Activated naive CD4-positive, alpha-beta T cell treated with anti-CD3 and anti-CD28 coated beads, Interleukin-2, amount 50 U/mL, for 24 hours (primary cell): ENCODE data around the gene MACROH2A1.

Source experiments
- H3K27ac Mint-ChIP-seq: one replicate; pipeline ENCODE4 v1.8.0; 2021; ENCODE audit warnings: mild to moderate bottlenecking, mixed read lengths
- H3K27me3 Mint-ChIP-seq: one replicate; pipeline ENCODE4 v1.8.0; 2021; ENCODE audit warnings: mixed read lengths
- H3K36me3 Mint-ChIP-seq: one replicate; pipeline ENCODE4 v1.8.0; 2021; ENCODE audit warnings: mixed read lengths
- H3K4me1 Mint-ChIP-seq: one replicate; pipeline ENCODE4 v1.8.0; 2021; ENCODE audit warnings: mixed read lengths
- H3K4me3 Mint-ChIP-seq: one replicate; pipeline ENCODE4 v1.8.0; 2021; ENCODE audit warnings: mild to moderate bottlenecking, mixed read lengths
- H3K9me3 Mint-ChIP-seq: one replicate; pipeline ENCODE4 v1.8.0; 2021; ENCODE audit warnings: mixed read lengths

MACROH2A1 gene

GRCh38 chr5:135426102-135427082 lies 27.4 kb upstream of the MACROH2A1 start:
- no peak overlapping the region for H3K27ac Mint-ChIP-seq
- H3K27me3 Mint-ChIP-seq, result peaks cover 9% of the 10 kb centered on the region
- H3K36me3 Mint-ChIP-seq, result no peaks in the 10 kb centered on the region
- H3K4me1 Mint-ChIP-seq, result peaks cover 3% of the 10 kb centered on the region
- no peak overlapping the region for H3K4me3 Mint-ChIP-seq
- H3K9me3 Mint-ChIP-seq, result peaks cover 5% of the 10 kb centered on the region

GRCh38 chr5:135425641-135426040 lies 26.6 kb upstream of the MACROH2A1 start:
- Mint-ChIP-seq H3K4me1 (peaks cover 3% of the 10 kb centered on the region), H3K36me3 (no peaks in the 10 kb centered on the region), H3K27me3 (peaks cover 12% of the 10 kb centered on the region), H3K27ac (no peak overlapping the region), H3K4me3 (no peak overlapping the region), H3K9me3 (peaks cover 5% of the 10 kb centered on the region)

DNA sequence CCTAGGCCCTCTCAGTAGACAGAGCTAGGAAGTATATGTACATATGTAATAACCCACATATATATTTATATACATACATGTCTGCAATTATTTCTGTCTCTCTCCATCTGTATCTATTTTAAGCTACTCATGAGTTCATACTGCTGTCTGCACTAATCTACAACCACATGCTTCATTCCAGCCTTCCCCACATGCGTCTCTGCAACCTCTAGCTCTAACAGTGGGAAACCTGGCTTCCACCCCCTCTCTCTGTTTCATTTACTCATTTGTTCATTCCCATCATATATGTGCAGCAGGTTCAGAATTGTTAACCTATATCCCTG lies 24.8 kb upstream of the MACROH2A1 start:
- peaks cover 3% of the 10 kb centered on the region for H3K4me1 Mint-ChIP-seq
- H3K36me3 Mint-ChIP-seq, result peaks cover 7% of the 10 kb centered on the region
- H3K9me3 Mint-ChIP-seq, result peaks cover 12% of the 10 kb centered on the region
- no peak overlapping the region for H3K4me3 Mint-ChIP-seq
- H3K27ac Mint-ChIP-seq, result no peak overlapping the region
- H3K27me3 Mint-ChIP-seq, result peaks cover 20% of the 10 kb centered on the region

- no peak overlapping the region for H3K27ac Mint-ChIP-seq
- H3K36me3 Mint-ChIP-seq, result peaks cover 7% of the 10 kb centered on the region
- peaks cover 23% of the 10 kb centered on the region for H3K27me3 Mint-ChIP-seq
- H3K4me3 Mint-ChIP-seq, result no peak overlapping the region
- H3K9me3 Mint-ChIP-seq, result peaks cover 9% of the 10 kb centered on the region
- H3K4me1 Mint-ChIP-seq, result peaks cover 3% of the 10 kb centered on the region
Observed at GRCh38 chr5:135423146-135423845, 24.3 kb upstream of the MACROH2A1 start.

DNA sequence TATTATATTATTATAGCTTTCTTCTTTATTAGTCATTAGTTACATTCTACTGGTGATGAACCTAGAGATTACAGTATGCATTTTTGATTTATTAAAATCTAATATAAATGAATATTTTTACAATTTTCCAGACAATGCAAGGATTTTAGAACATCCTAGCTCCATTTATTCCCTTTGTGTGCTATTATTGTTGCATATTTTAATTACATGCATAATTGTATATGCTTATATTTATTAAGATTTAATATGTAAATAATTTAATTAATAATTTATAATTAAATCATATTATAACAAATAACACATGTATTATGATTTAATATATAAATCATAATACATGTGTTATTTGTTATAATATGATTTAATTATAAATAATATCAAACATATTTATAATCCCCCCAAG lies 23.4 kb upstream of the MACROH2A1 start:
- H3K27me3 Mint-ChIP-seq, result peaks cover 24% of the 10 kb centered on the region

DNA sequence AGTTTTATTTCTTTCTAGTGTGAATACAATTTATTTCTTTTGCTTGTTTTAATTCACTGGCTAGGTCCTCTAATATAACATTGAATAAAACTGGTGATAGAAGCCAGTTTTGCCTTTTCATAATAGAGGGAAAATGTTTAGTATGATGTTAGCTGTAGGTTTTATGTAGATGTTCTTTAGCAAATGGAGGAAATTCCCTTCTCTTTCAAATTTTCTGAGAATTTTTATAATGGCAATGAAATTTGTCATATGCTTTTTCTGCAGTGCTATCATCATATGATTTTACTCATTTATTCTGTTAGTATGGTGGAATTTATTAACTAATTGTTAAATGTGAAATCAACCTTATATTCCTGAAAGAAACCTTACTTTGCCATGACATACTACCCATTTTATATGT lies 18.1 kb upstream of the MACROH2A1 start:
- no peak overlapping the region for H3K4me3 Mint-ChIP-seq
- H3K27ac Mint-ChIP-seq, result no peak overlapping the region
- peaks cover 21% of the 10 kb centered on the region for H3K27me3 Mint-ChIP-seq
- H3K9me3 Mint-ChIP-seq, result peaks cover 9% of the 10 kb centered on the region
- H3K4me1 Mint-ChIP-seq, result no peaks in the 10 kb centered on the region
- H3K36me3 Mint-ChIP-seq, result peaks cover 7% of the 10 kb centered on the region

More for the DNA sequence above, 23.4 kb upstream of the MACROH2A1 start:
- Mint-ChIP-seq H3K27ac (no peak overlapping the region), H3K4me3 (no peak overlapping the region), H3K36me3 (peaks cover 7% of the 10 kb centered on the region), H3K9me3 (peaks cover 9% of the 10 kb centered on the region), H3K4me1 (peaks cover 3% of the 10 kb centered on the region)

GRCh38 chr5:135405082-135405481 lies 6.1 kb upstream of the MACROH2A1 start:
- Mint-ChIP-seq H3K36me3 (peaks cover 2% of the 10 kb centered on the region), H3K4me3 (no peak overlapping the region), H3K27me3 (peaks cover 2% of the 10 kb centered on the region), H3K9me3 (peaks cover 4% of the 10 kb centered on the region), H3K27ac (no peak overlapping the region), H3K4me1 (peaks cover 6% of the 10 kb centered on the region)

DNA sequence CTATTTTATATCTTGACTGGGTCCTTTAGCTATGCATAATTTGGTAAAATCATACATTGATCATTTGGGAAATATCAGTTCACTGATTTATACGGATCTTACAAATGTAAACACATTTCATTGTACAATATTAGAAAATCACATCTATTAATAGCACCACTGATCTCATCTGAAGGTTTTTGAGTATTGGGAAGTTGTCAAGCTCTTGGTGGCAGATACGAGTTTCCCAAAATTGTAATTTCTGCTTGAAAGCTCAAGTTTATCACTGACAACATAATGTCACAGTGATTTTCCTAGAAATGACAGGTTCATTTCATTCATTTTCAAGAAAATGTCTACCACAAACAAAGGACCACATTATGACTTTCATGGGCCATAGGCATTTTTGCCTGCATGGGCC lies 3.0 kb upstream of the MACROH2A1 start:
- no peaks in the 10 kb centered on the region for H3K36me3 Mint-ChIP-seq
- H3K27ac Mint-ChIP-seq, result no peak overlapping the region
- H3K27me3 Mint-ChIP-seq, result peaks cover 2% of the 10 kb centered on the region
- H3K4me3 Mint-ChIP-seq, result no peak overlapping the region
- peaks cover 4% of the 10 kb centered on the region for H3K9me3 Mint-ChIP-seq
- H3K4me1 Mint-ChIP-seq, result peaks cover 25% of the 10 kb centered on the region

GRCh38 chr5:135400866-135401265 lies 1.8 kb upstream of the MACROH2A1 start:
- H3K36me3 Mint-ChIP-seq, result no peaks in the 10 kb centered on the region
- peaks cover 36% of the 10 kb centered on the region for H3K4me1 Mint-ChIP-seq
- peaks cover 2% of the 10 kb centered on the region for H3K27me3 Mint-ChIP-seq
- H3K4me3 Mint-ChIP-seq, result peak overlapping the region; percentile 24
- peaks cover 4% of the 10 kb centered on the region for H3K9me3 Mint-ChIP-seq
- H3K27ac Mint-ChIP-seq, result peak overlapping the region; percentile 85

GRCh38 chr5:135399794-135400542 lies 937 bp upstream of the MACROH2A1 start:
- Mint-ChIP-seq H3K36me3 (no peaks in the 10 kb centered on the region), H3K4me1 (peaks cover 45% of the 10 kb centered on the region), H3K9me3 (peaks cover under 1% of the 10 kb centered on the region), H3K4me3 (peak overlapping the region; percentile 91), H3K27ac (peak overlapping the region; percentile 94), H3K27me3 (peaks cover under 1% of the 10 kb centered on the region)

DNA sequence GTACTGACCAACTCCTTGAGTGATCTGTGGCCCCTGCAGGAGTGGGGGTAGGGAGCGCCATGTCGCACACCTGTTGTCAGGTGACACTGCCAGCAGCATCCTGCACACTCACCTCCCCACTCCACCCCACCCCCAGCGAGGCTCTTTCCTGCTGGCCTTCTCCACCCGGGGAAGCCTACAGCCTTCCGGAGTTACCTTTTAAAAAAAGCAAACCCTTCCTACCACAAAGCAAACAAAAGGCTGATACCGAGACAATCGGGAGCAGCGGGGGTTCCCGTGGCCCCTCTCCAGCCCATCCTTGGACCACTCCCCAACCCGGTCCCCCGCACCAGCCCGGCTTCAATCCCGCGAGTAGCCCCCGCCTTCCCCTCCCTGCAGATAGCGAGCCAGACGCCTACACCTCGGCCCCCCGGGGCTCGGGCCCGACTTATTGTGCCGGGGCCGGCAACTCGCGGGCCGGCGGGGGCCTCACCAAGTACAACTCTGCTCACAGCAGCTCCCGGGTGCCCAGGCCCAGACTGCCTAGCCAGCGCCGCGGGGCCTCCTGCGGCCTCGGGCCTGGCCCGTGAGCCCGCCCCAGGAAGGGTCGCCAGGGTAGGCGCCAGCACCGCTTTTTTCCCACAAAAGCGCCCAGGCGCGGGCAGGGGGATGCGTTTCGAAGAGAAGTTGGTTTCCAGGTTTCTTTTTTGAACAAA lies 724 bp downstream of the MACROH2A1 start:
- Mint-ChIP-seq H3K4me3 (peak overlapping the region; percentile 89), H3K27me3 (no peaks in the 10 kb centered on the region), H3K27ac (peak overlapping the region; percentile 85), H3K36me3 (peaks cover under 1% of the 10 kb centered on the region), H3K9me3 (no peaks in the 10 kb centered on the region), H3K4me1 (peaks cover 61% of the 10 kb centered on the region)

DNA sequence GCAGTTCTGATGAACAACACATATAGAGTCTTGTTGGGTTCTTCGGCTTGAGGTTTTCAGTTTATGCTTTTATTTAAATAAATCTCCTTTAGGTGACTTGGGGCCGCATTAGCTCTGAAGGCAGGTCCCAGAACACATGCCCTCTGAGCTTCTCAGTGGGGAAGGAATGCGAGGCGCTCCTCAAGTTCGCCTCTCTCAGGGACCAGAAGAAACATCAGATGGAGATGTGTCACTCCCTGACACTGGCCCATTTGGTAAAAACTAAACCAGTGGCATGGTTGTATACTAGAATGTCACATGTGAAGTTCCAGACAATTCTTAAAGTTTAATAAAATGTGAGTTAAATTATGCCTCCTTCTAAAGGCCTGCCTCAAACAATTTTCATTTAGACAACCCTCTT lies 1.9 kb downstream of the MACROH2A1 start:
- Mint-ChIP-seq H3K4me1 (peaks cover 73% of the 10 kb centered on the region), H3K27ac (peak overlapping the region; percentile 51), H3K9me3 (no peaks in the 10 kb centered on the region), H3K36me3 (peaks cover 4% of the 10 kb centered on the region), H3K4me3 (peak overlapping the region; percentile 89), H3K27me3 (no peaks in the 10 kb centered on the region)

DNA sequence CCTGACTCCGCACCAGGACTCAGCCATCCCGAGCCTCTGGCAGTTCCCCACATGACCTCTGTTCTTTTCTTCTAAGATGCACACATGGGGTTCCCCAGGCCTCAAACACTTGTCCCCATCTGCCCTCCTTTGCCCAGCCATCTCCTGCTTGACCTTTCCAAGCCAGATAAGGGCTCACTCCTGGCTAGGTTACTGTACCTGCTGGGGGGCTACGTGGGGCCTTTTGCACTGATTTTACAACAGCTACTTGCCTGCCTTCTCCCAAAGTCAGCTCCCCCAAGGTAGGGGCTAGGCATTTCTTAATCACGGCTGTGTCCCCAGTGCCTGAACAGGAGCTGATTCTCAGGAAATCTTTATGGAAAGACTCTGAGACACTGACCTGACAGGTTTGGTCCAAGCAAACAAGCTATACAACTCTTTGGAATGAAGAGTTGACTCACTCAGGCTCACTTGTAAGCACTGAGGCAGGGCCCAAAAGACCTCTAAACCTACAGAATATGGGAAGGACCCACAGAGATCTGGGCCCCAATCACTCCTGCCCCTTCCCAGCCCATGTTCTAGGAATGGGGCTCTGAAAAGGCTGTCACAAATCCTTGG lies 2.5 kb downstream of the MACROH2A1 start:
- H3K27ac Mint-ChIP-seq, result peak overlapping the region; percentile 10
- H3K27me3 Mint-ChIP-seq, result no peaks in the 10 kb centered on the region
- H3K4me1 Mint-ChIP-seq, result peaks cover 79% of the 10 kb centered on the region
- peaks cover 4% of the 10 kb centered on the region for H3K36me3 Mint-ChIP-seq
- peak overlapping the region; percentile 89 for H3K4me3 Mint-ChIP-seq
- no peaks in the 10 kb centered on the region for H3K9me3 Mint-ChIP-seq

DNA sequence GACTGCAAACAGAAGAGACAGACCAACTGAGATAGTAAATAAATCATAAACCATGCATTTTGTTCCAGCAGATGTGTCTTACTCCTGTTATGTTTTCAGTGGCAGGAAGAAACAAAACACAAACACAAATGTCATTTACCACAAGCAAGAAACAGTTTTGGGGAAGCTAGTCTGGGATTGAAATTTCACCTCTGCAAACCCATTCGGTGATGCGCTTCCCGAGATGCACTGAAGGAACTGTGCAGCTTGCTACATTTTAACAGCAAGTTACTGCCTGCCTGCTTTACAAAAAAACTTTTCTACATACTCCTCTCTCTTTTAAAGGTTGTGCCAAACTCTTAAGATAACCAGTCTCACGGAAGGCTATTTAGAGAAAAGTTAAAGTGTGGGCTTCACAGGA lies 3.2 kb downstream of the MACROH2A1 start:
- Mint-ChIP-seq H3K27ac (peak overlapping the region; percentile 10), H3K9me3 (no peaks in the 10 kb centered on the region), H3K4me3 (no peak overlapping the region), H3K36me3 (peaks cover 4% of the 10 kb centered on the region), H3K27me3 (no peaks in the 10 kb centered on the region), H3K4me1 (peaks cover 79% of the 10 kb centered on the region)

DNA sequence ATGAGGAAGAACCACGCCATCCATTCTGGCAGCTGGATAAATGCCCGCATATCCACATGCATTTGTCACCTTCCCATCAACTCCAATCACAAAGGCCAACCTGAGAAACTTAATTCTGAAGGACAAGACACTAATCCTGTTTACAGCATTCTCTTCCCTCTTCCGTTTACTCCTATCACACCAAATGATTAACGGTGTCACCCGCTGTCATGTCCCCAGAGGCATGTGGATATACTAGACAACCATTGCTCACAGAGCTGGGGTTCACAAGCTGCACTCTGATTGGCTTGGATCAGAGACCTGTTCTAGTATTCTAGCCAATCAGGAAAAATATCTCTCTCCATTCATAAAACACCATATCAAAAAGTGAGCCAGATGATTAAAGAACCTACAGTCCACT lies 3.6 kb downstream of the MACROH2A1 start:
- H3K4me3 Mint-ChIP-seq, result no peak overlapping the region
- no peak overlapping the region for H3K27ac Mint-ChIP-seq
- H3K4me1 Mint-ChIP-seq, result peaks cover 81% of the 10 kb centered on the region
- no peaks in the 10 kb centered on the region for H3K27me3 Mint-ChIP-seq
- no peaks in the 10 kb centered on the region for H3K9me3 Mint-ChIP-seq
- H3K36me3 Mint-ChIP-seq, result peaks cover 4% of the 10 kb centered on the region
